ENCODE results near the gene PODNL1. TPM values are rescaled to one million over a fixed set of nuclear protein-coding genes. Genes with fewer than 3 reads are reported as not detected.
"Not testable (repeated sequence)": the region's sequence is repeated elsewhere in the genome, so short reads cannot be mapped to it uniquely, and the experiment has no call there.

PODNL1 gene
- total RNA-seq, 1 experiment from 2014 or later: not detected

GRCh38 chr19:13974073-13974472, 35.9 kb upstream of the PODNL1 start:
- no peak for DNase-seq (ENCODE audit: extremely low read depth, low read depth)

GRCh38 chr19:13973479-13973878, 35.3 kb upstream of the PODNL1 start:
- not testable (repeated sequence) for DNase-seq (ENCODE audit: extremely low read depth, low read depth)

- no peak for DNase-seq (ENCODE audit: extremely low read depth, low read depth)
Measured at GRCh38 chr19:13972368-13973155, 34.3 kb upstream of the PODNL1 start.

- DNase-seq (ENCODE audit: extremely low read depth, low read depth): not testable (repeated sequence)
Measured at GRCh38 chr19:13971868-13972267, 33.7 kb upstream of the PODNL1 start.

GRCh38 chr19:13969897-13970296, 31.7 kb upstream of the PODNL1 start:
- no peak for DNase-seq (ENCODE audit: extremely low read depth, low read depth)

GRCh38 chr19:13968999-13969398, 30.8 kb upstream of the PODNL1 start:
- DNase-seq (ENCODE audit: extremely low read depth, low read depth): no peak

- DNase-seq (ENCODE audit: extremely low read depth, low read depth): no peak
Measured at GRCh38 chr19:13968383-13968935, 30.2 kb upstream of the PODNL1 start.

GRCh38 chr19:13967206-13967605, 29.0 kb upstream of the PODNL1 start:
- DNase-seq (ENCODE audit: extremely low read depth, low read depth): not testable (repeated sequence)

- no peak for DNase-seq (ENCODE audit: extremely low read depth, low read depth)
Measured at GRCh38 chr19:13966684-13967128, 28.5 kb upstream of the PODNL1 start.

- no peak for DNase-seq (ENCODE audit: extremely low read depth, low read depth)
Measured at GRCh38 chr19:13965926-13966683, 27.9 kb upstream of the PODNL1 start.

- no peak for DNase-seq (ENCODE audit: extremely low read depth, low read depth)
Measured at GRCh38 chr19:13965377-13965896, 27.2 kb upstream of the PODNL1 start.

- DNase-seq (ENCODE audit: extremely low read depth, low read depth): no peak
Measured at GRCh38 chr19:13964776-13965175, 26.6 kb upstream of the PODNL1 start.

GRCh38 chr19:13963603-13964105, 25.4 kb upstream of the PODNL1 start:
- DNase-seq (ENCODE audit: extremely low read depth, low read depth): no peak

- DNase-seq (ENCODE audit: extremely low read depth, low read depth): no peak
Measured at GRCh38 chr19:13962699-13963602, 24.7 kb upstream of the PODNL1 start.

- DNase-seq (ENCODE audit: extremely low read depth, low read depth): no peak
Measured at GRCh38 chr19:13961826-13962698, 23.8 kb upstream of the PODNL1 start.

- no peak for DNase-seq (ENCODE audit: extremely low read depth, low read depth)
Measured at GRCh38 chr19:13960863-13961784, 22.9 kb upstream of the PODNL1 start.

GRCh38 chr19:13959962-13960862, 22.0 kb upstream of the PODNL1 start:
- no peak for DNase-seq (ENCODE audit: extremely low read depth, low read depth)

All from NCI-H460 (cell line).